HEK293 (cell line): ENCODE measurements around the gene RPS29.
"Not testable (repeated sequence)": the region's sequence is repeated elsewhere in the genome, so short reads cannot be mapped to it uniquely, and the experiment has no call there.

Source experiments
- CTCF ChIA-PET: fragments of 350-600 bp; formaldehyde crosslinking; extraction: SDS; loops from one replicate; lab custom pipeline; 2021; ENCODE audit warnings: antibody characterized with exemption; lab: Yijun Ruan, JAX
- POLR2A ChIA-PET: fragments of 300-600 bp; formaldehyde crosslinking; extraction: SDS; loops from one replicate; lab custom pipeline; 2020; ENCODE audit warnings: antibody characterized with exemption, inconsistent platforms; lab: Yijun Ruan, JAX
- H3K27ac ChIP-seq: fragments of 200-500 bp; sonication (Bioruptor generic); 2 replicates; pipeline ENCODE4 v1.5.1; 2014; ENCODE audit warnings: low read depth, low read length, control low read depth, inconsistent platforms; ENCODE audit errors: extremely low read depth
- H3K36me3 ChIP-seq, 2 experiments: fragments of 200-500 bp in 1 of 2; sonication (Bioruptor generic) in 1 of 2; 1 replicate in 1 of 2; 2 replicates in 1 of 2; pipeline ENCODE4 v1.5.1; 2014 to 2017; ENCODE audit warnings: inconsistent platforms in 2 of 2, low read length in 2 of 2; ENCODE audit not compliant: control insufficient read depth in 2 of 2, insufficient read depth in 1 of 2
- H3K4me1 ChIP-seq: fragments of 200-500 bp; sonication (Bioruptor generic); 2 replicates; pipeline ENCODE4 v1.5.1; 2014; ENCODE audit warnings: mild to moderate bottlenecking, low read length, inconsistent platforms; ENCODE audit not compliant: control insufficient read depth, insufficient read depth
- H3K4me3 ChIP-seq: 2 replicates; pipeline ENCODE4 v1.5.1; 2011; ENCODE audit warnings: low read depth, mild to moderate bottlenecking, control low read depth, low read length, moderate library complexity
- H3K9me3 ChIP-seq: fragments of 200-500 bp; sonication (Bioruptor generic); 2 replicates; pipeline ENCODE4 v1.5.1; 2014; ENCODE audit warnings: low read depth, low read length, inconsistent platforms; ENCODE audit not compliant: control insufficient read depth, insufficient read depth
- FEZF1 ChIP-seq: fragments of 450-650 bp; formaldehyde crosslinking; IDR thresholded peaks from 2 replicates; pipeline ENCODE4 v1.5.1; 2016; ENCODE audit warnings: missing biosample characterization, missing genetic modification characterization
- GFI1B ChIP-seq: fragments of 450-650 bp; formaldehyde crosslinking; IDR thresholded peaks from 2 replicates; pipeline ENCODE4 v1.5.1; 2016; ENCODE audit warnings: missing biosample characterization, missing genetic modification characterization
- GLI4 ChIP-seq: fragments of 450-650 bp; formaldehyde crosslinking; IDR thresholded peaks from 2 replicates; pipeline ENCODE4 v1.5.1; 2016; ENCODE audit warnings: missing biosample characterization, missing genetic modification characterization
- GLIS1 ChIP-seq: fragments of 450-650 bp; formaldehyde crosslinking; IDR thresholded peaks from 2 replicates; pipeline ENCODE4 v1.5.1; 2016; ENCODE audit warnings: missing biosample characterization, missing genetic modification characterization
- KLF16 ChIP-seq: fragments of 450-650 bp; formaldehyde crosslinking; IDR thresholded peaks from 2 replicates; pipeline ENCODE4 v1.5.1; 2017; ENCODE audit warnings: missing biosample characterization, missing genetic modification characterization
- RBAK ChIP-seq: fragments of 450-650 bp; formaldehyde crosslinking; IDR thresholded peaks from 2 replicates; pipeline ENCODE4 v1.5.1; 2016; ENCODE audit warnings: missing biosample characterization, missing genetic modification characterization
- REPIN1 ChIP-seq: fragments of 450-650 bp; formaldehyde crosslinking; IDR thresholded peaks from 2 replicates; pipeline ENCODE4 v1.5.1; 2017; ENCODE audit warnings: missing biosample characterization, missing genetic modification characterization, low read depth
- ZBTB1 ChIP-seq: fragments of 450-650 bp; formaldehyde crosslinking; IDR thresholded peaks from 2 replicates; pipeline ENCODE4 v1.5.1; 2016; ENCODE audit warnings: missing biosample characterization, missing genetic modification characterization
- ZBTB7A ChIP-seq: fragments of 450-650 bp; formaldehyde crosslinking; IDR thresholded peaks from 2 replicates; pipeline ENCODE4 v1.5.1; 2016; ENCODE audit warnings: low read depth, missing biosample characterization, missing genetic modification characterization
- ZFP37 ChIP-seq: fragments of 450-650 bp; formaldehyde crosslinking; IDR thresholded peaks from 2 replicates; pipeline ENCODE4 v1.5.1; 2016; ENCODE audit warnings: missing biosample characterization, missing genetic modification characterization
- ZNF266 ChIP-seq: fragments of 450-650 bp; formaldehyde crosslinking; IDR thresholded peaks from 2 replicates; pipeline ENCODE4 v1.5.1; 2016; ENCODE audit warnings: missing biosample characterization, missing genetic modification characterization, low read depth
- ZNF341 ChIP-seq: fragments of 450-650 bp; formaldehyde crosslinking; IDR thresholded peaks from 2 replicates; pipeline ENCODE4; 2016; ENCODE audit warnings: low read depth, missing biosample characterization, missing genetic modification characterization
- ZNF558 ChIP-seq: fragments of 450-650 bp; formaldehyde crosslinking; IDR thresholded peaks from 2 replicates; pipeline ENCODE4 v1.5.1; 2016; ENCODE audit warnings: missing biosample characterization, missing genetic modification characterization
- ZNF571 ChIP-seq: fragments of 450-650 bp; formaldehyde crosslinking; IDR thresholded peaks from 2 replicates; pipeline ENCODE4 v1.5.0; 2017; ENCODE audit warnings: missing biosample characterization, missing genetic modification characterization
- ZNF654 ChIP-seq: fragments of 450-650 bp; formaldehyde crosslinking; IDR thresholded peaks from 2 replicates; pipeline ENCODE4 v1.5.1; 2016; ENCODE audit warnings: low read depth, missing biosample characterization, missing genetic modification characterization
- ZNF792 ChIP-seq: fragments of 450-650 bp; formaldehyde crosslinking; IDR thresholded peaks from 2 replicates; pipeline ENCODE4 v1.5.1; 2016; ENCODE audit warnings: missing biosample characterization, missing genetic modification characterization
- TF ChIP-seq, protein P1 (sequence below): fragments of 450-650 bp; formaldehyde crosslinking; IDR thresholded peaks from 2 replicates; pipeline ENCODE4; 2016; ENCODE audit warnings: missing biosample characterization, missing genetic modification characterization
- TF ChIP-seq, protein P2 (sequence below): fragments of 450-650 bp; formaldehyde crosslinking; IDR thresholded peaks from 2 replicates; pipeline ENCODE4 v1.5.1; 2016; ENCODE audit warnings: missing biosample characterization, missing genetic modification characterization
- TF ChIP-seq, protein P3 (sequence below): fragments of 450-650 bp; formaldehyde crosslinking; IDR thresholded peaks from 2 replicates; pipeline ENCODE4 v1.5.1; 2016; ENCODE audit warnings: missing biosample characterization, missing genetic modification characterization
- TF ChIP-seq, protein P4 (sequence below): fragments of 450-650 bp; formaldehyde crosslinking; IDR thresholded peaks from 2 replicates; pipeline ENCODE4 v1.5.1; 2016; ENCODE audit warnings: missing biosample characterization, missing genetic modification characterization
- TF ChIP-seq, protein P5 (sequence below): fragments of 450-650 bp; formaldehyde crosslinking; IDR thresholded peaks from 2 replicates; pipeline ENCODE4 v1.5.1; 2017; ENCODE audit warnings: missing biosample characterization, missing genetic modification characterization
- TF ChIP-seq, protein P6 (sequence below): fragments of 450-650 bp; IDR thresholded peaks from 2 replicates; pipeline ENCODE4 v1.5.1; 2018; ENCODE audit warnings: missing biosample characterization, missing genetic modification characterization
- TF ChIP-seq, protein P7 (sequence below): fragments of 450-650 bp; formaldehyde crosslinking; IDR thresholded peaks from 2 replicates; pipeline ENCODE4 v1.5.1; 2016; ENCODE audit warnings: missing biosample characterization, missing genetic modification characterization

RPS29 gene

DNA sequence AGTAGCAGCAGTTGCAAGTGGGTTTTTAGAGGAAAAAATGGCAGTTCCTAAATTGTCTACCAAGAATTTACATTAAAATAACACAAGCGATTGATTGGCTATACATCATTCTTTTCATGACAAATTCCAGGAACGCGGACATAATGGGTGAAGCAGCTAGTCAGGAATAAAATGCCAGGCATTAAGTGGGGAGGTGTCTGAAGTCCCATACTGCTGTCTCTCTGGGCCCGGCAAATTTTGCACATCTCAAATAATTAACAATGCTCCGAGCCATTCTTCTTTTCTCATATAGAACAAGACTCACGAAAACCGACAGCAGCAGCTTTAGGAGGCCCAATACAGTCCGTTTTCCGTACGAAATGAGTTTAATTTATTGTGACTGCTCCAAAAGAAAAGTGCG lies 33.5 kb upstream of the RPS29 start (continued):
- TF ChIP-seq, protein P1, sequence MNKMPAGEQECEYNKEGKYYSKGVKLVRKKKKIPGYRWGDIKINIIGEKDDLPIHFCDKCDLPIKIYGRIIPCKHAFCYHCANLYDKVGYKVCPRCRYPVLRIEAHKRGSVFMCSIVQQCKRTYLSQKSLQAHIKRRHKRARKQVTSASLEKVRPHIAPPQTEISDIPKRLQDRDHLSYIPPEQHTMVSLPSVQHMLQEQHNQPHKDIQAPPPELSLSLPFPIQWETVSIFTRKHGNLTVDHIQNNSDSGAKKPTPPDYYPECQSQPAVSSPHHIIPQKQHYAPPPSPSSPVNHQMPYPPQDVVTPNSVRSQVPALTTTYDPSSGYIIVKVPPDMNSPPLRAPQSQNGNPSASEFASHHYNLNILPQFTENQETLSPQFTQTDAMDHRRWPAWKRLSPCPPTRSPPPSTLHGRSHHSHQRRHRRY, result no peak
- TF ChIP-seq REPIN1 (no peak), ZNF266 (no peak), ZBTB7A (tag by site-specific recombination) (no peak)
- TF ChIP-seq, protein P2, sequence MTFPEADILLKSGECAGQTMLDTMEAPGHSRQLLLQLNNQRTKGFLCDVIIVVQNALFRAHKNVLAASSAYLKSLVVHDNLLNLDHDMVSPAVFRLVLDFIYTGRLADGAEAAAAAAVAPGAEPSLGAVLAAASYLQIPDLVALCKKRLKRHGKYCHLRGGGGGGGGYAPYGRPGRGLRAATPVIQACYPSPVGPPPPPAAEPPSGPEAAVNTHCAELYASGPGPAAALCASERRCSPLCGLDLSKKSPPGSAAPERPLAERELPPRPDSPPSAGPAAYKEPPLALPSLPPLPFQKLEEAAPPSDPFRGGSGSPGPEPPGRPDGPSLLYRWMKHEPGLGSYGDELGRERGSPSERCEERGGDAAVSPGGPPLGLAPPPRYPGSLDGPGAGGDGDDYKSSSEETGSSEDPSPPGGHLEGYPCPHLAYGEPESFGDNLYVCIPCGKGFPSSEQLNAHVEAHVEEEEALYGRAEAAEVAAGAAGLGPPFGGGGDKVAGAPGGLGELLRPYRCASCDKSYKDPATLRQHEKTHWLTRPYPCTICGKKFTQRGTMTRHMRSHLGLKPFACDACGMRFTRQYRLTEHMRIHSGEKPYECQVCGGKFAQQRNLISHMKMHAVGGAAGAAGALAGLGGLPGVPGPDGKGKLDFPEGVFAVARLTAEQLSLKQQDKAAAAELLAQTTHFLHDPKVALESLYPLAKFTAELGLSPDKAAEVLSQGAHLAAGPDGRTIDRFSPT, result no peak
- TF ChIP-seq, protein P3, sequence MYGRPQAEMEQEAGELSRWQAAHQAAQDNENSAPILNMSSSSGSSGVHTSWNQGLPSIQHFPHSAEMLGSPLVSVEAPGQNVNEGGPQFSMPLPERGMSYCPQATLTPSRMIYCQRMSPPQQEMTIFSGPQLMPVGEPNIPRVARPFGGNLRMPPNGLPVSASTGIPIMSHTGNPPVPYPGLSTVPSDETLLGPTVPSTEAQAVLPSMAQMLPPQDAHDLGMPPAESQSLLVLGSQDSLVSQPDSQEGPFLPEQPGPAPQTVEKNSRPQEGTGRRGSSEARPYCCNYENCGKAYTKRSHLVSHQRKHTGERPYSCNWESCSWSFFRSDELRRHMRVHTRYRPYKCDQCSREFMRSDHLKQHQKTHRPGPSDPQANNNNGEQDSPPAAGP (tag by site-specific recombination), result no peak

DNA sequence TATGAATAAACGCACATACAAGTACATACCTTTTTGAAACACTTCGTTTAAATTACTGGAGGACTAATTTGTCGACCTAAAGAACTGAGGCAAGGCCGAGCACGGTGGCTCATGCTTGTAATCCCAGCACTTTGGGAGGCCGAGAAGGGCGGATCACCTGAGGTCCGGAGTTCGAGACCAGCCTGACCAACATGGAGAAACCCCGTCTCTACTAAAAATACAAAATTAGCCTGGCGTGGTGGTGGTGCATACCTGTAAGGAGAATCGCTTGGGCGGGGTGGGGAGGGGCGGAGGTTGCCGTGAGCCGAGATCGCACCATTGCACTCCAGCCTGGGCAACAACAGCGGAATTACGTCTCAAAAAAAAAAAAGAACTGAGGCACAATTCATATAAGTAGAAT lies 33.1 kb upstream of the RPS29 start:
- peak overlapping the region; percentile 87 for H3K4me3 ChIP-seq
- ChIA-PET POLR2A (interaction anchor here (2.1 to 2.7 kb wide), 5 partner anchors 12 to 234 kb away, joined by 8 to 44 read pairs (median 19); partner anchors contain the start of genes DNAAF2, KLHDC2 and NEMF), CTCF (interaction anchor here (0.5 to 2.0 kb wide), 2 partner anchors 33 to 385 kb away, joined by 3 to 8 read pairs; partner anchors contain the start of gene RPS29)
- H3K9me3 ChIP-seq, H3K4me1 ChIP-seq: not testable (repeated sequence)
- peak overlapping the region; percentile 96; the same call in 1 of the 2 replicates for H3K27ac ChIP-seq
- H3K36me3 ChIP-seq, result peaks cover 24 to 37% of the 10 kb centered on the region in 2 experiments

DNA sequence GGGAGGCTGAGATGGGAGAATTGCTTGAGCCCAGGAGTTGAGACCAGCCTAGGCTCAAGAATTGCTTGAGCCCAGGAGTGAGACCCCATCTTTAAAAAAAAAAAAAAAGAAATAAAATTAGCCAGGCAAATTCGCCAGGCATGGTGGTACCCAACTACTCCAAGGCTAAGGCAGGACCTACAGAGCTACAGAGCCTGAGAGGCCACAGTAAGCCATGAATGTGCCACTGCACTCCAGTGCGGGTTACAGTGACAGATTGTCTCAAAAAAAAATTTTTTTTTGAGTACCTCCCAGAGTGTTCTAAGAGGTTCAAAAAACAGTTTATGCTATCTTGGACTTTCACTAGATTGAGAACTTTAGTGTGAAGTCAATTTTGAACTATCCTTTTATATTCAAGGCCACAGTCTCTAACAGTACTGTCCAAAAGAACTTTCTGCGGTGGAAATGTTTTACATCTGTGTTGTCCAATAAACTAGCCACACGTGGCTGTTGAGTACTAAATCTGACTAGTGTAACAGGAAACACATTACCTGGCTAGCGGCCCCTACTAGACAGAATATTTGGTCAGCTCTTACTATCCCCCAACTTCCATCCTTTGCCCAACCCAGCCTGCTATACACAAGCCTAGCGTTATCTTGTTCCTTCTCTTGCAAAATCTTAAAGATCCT lies 31.8 kb upstream of the RPS29 start:
- ChIA-PET CTCF (interaction anchor here (2.0 kb wide), 1 partner anchor 31 kb away, joined by 6 read pairs; no protein-coding TSS in a partner anchor), POLR2A (interaction anchor here (1.2 kb wide), 1 partner anchor 12 kb away, joined by 6 read pairs; no protein-coding TSS in a partner anchor)
- no peak overlapping the region for H3K27ac ChIP-seq
- no peak overlapping the region for H3K4me3 ChIP-seq
- H3K4me1 ChIP-seq, result no peaks in the 10 kb centered on the region
- peaks cover 27 to 39% of the 10 kb centered on the region in 2 experiments for H3K36me3 ChIP-seq
- no peaks in the 10 kb centered on the region for H3K9me3 ChIP-seq
- no peak for TF ChIP-seq GLIS1 (tag by site-specific recombination)
- TF ChIP-seq ZBTB1 (tag by site-specific recombination), result no peak
- TF ChIP-seq KLF16 (tag by site-specific recombination), result no peak
- no peak for TF ChIP-seq GLI4
- no peak for TF ChIP-seq ZNF558 (tag by site-specific recombination)
- TF ChIP-seq, protein P4, sequence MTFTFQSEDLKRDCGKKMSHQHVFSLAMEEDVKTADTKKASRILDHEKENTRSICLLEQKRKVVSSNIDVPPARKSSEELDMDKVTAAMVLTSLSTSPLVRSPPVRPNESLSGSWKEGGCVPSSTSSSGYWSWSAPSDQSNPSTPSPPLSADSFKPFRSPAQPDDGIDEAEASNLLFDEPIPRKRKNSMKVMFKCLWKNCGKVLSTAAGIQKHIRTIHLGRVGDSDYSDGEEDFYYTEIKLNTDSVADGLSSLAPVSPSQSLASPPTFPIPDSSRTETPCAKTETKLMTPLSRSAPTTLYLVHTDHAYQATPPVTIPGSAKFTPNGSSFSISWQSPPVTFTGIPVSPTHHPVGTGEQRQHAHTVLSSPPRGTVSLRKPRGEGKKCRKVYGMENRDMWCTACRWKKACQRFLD (tag by site-specific recombination), result no peak
- TF ChIP-seq RBAK (tag by site-specific recombination), result no peak
- TF ChIP-seq, protein P5, sequence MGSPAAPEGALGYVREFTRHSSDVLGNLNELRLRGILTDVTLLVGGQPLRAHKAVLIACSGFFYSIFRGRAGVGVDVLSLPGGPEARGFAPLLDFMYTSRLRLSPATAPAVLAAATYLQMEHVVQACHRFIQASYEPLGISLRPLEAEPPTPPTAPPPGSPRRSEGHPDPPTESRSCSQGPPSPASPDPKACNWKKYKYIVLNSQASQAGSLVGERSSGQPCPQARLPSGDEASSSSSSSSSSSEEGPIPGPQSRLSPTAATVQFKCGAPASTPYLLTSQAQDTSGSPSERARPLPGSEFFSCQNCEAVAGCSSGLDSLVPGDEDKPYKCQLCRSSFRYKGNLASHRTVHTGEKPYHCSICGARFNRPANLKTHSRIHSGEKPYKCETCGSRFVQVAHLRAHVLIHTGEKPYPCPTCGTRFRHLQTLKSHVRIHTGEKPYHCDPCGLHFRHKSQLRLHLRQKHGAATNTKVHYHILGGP (tag by site-specific recombination), result no peak
- no peak for TF ChIP-seq ZNF654 (tag by site-specific recombination)
- TF ChIP-seq ZFP37 (tag by site-specific recombination), result no peak
- TF ChIP-seq, protein P6, sequence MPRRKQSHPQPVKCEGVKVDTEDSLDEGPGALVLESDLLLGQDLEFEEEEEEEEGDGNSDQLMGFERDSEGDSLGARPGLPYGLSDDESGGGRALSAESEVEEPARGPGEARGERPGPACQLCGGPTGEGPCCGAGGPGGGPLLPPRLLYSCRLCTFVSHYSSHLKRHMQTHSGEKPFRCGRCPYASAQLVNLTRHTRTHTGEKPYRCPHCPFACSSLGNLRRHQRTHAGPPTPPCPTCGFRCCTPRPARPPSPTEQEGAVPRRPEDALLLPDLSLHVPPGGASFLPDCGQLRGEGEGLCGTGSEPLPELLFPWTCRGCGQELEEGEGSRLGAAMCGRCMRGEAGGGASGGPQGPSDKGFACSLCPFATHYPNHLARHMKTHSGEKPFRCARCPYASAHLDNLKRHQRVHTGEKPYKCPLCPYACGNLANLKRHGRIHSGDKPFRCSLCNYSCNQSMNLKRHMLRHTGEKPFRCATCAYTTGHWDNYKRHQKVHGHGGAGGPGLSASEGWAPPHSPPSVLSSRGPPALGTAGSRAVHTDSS (tag by site-specific recombination), result no peak
- TF ChIP-seq, protein P7, sequence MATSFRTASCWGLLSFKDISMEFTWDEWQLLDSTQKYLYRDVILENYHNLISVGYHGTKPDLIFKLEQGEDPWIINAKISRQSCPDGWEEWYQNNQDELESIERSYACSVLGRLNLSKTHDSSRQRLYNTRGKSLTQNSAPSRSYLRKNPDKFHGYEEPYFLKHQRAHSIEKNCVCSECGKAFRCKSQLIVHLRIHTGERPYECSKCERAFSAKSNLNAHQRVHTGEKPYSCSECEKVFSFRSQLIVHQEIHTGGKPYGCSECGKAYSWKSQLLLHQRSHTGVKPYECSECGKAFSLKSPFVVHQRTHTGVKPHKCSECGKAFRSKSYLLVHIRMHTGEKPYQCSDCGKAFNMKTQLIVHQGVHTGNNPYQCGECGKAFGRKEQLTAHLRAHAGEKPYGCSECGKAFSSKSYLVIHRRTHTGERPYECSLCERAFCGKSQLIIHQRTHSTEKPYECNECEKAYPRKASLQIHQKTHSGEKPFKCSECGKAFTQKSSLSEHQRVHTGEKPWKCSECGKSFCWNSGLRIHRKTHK, result no peak
- no peak for TF ChIP-seq ZNF792 (tag by site-specific recombination)
- TF ChIP-seq ZNF571, result no peak
- no peak for TF ChIP-seq FEZF1 (tag by site-specific recombination)
- no peak for TF ChIP-seq ZNF341 (tag by site-specific recombination)
- TF ChIP-seq GFI1B (tag by site-specific recombination), result no peak
